ENCODE measurements around the gene FAF1.
"Not testable (repeated sequence)": the region's sequence is repeated elsewhere in the genome, so short reads cannot be mapped to it uniquely, and the experiment has no call there.

FAF1 gene

GRCh38 chr1:50851034-50851433, 109.0 kb downstream of the FAF1 start:
- DNase-seq (ENCODE audit: low read depth in 2 of 2) = no peak

- DNase-seq (ENCODE audit: low read depth in 2 of 2) = no peak
Observed at GRCh38 chr1:50847303-50847702, 112.8 kb downstream of the FAF1 start.

- DNase-seq (ENCODE audit: low read depth in 2 of 2) = no peak
Observed at GRCh38 chr1:50846224-50846839, 113.7 kb downstream of the FAF1 start.

- DNase-seq (ENCODE audit: low read depth in 2 of 2) = no peak
Observed at GRCh38 chr1:50841791-50842387, 118.2 kb downstream of the FAF1 start.

- no peak for DNase-seq (ENCODE audit: low read depth in 2 of 2)
Observed at GRCh38 chr1:50836117-50836516, 124.0 kb downstream of the FAF1 start.

GRCh38 chr1:50833216-50833615, 126.9 kb downstream of the FAF1 start:
- no peak for DNase-seq (ENCODE audit: low read depth in 2 of 2)

GRCh38 chr1:50832167-50832566, 127.9 kb downstream of the FAF1 start:
- DNase-seq (ENCODE audit: low read depth in 2 of 2) = no peak

GRCh38 chr1:50831300-50832061, 128.6 kb downstream of the FAF1 start:
- DNase-seq (ENCODE audit: low read depth in 2 of 2) = no peak

- no peak for DNase-seq (ENCODE audit: low read depth in 2 of 2)
Observed at GRCh38 chr1:50830621-50831020, 129.4 kb downstream of the FAF1 start.

GRCh38 chr1:50829014-50829958, 130.8 kb downstream of the FAF1 start:
- DNase-seq (ENCODE audit: low read depth in 2 of 2) = no peak

GRCh38 chr1:50827546-50827945, 132.5 kb downstream of the FAF1 start:
- no peak for DNase-seq (ENCODE audit: low read depth in 2 of 2)

- DNase-seq (ENCODE audit: low read depth in 2 of 2) = not testable (repeated sequence)
Observed at GRCh38 chr1:50826792-50827191, 133.3 kb downstream of the FAF1 start.

GRCh38 chr1:50822035-50822776, 137.9 kb downstream of the FAF1 start:
- DNase-seq (ENCODE audit: low read depth in 2 of 2) = no peak

GRCh38 chr1:50820545-50820944, 139.5 kb downstream of the FAF1 start:
- DNase-seq (ENCODE audit: low read depth in 2 of 2) = no peak

GRCh38 chr1:50812346-50812745, 147.7 kb downstream of the FAF1 start:
- DNase-seq (ENCODE audit: low read depth in 2 of 2) = no peak

GRCh38 chr1:50808296-50808695, 151.8 kb downstream of the FAF1 start:
- no peak for DNase-seq (ENCODE audit: low read depth in 2 of 2)

GRCh38 chr1:50796272-50796671, 163.8 kb downstream of the FAF1 start:
- DNase-seq (ENCODE audit: low read depth in 2 of 2) = no peak

GRCh38 chr1:50793521-50793920, 166.5 kb downstream of the FAF1 start:
- no peak for DNase-seq (ENCODE audit: low read depth in 2 of 2)

GRCh38 chr1:50787266-50787665, 172.8 kb downstream of the FAF1 start:
- DNase-seq (ENCODE audit: low read depth in 2 of 2) = no peak

GRCh38 chr1:50783286-50783685, 176.8 kb downstream of the FAF1 start:
- no peak for DNase-seq (ENCODE audit: low read depth in 2 of 2)

- DNase-seq (ENCODE audit: low read depth in 2 of 2) = no peak
Observed at GRCh38 chr1:50780797-50781196, 179.3 kb downstream of the FAF1 start.
